Left lung (tissue), 10 donors: ENCODE results near the gene BCORL1. TPM values are rescaled to one million over a fixed set of nuclear protein-coding genes. Genes with fewer than 3 reads are reported as not detected.

ENCODE experiments used
- ATAC-seq: fragments of 200-7000 bp; cut with Tn5 transposase; one replicate; pipeline ENCODE4 v1.9.1; 2020; ENCODE audit warnings: moderate library complexity
- DNase-seq, 4 donors: peaks; one replicate each; pipeline ENCODE4 v3.0.0-alpha.2; 2013 to 2020
- H3K27ac ChIP-seq, 2 donors: fragments of 200-600 bp; sonication (generic) in 1 of 2; one replicate each; pipeline versions ENCODE4 v1.5.0 to v1.8.0; 2020 to 2021
- H3K27me3 ChIP-seq, 2 donors: fragments of 200-600 bp; sonication (generic) in 1 of 2; one replicate each; pipeline versions ENCODE4 v1.5.0 to v1.8.0; 2020 to 2021
- H3K36me3 ChIP-seq, 2 donors: fragments of 200-600 bp; sonication (generic) in 1 of 2; one replicate each; pipeline versions ENCODE4 v1.5.0 to v1.8.0; 2020 to 2021
- H3K4me1 ChIP-seq, 2 donors: fragments of 200-600 bp; one replicate each; pipeline ENCODE4 v1.8.0; 2021
- H3K4me3 ChIP-seq, 2 donors: fragments of 200-600 bp; sonication (generic) in 1 of 2; one replicate each; pipeline versions ENCODE4 v1.5.0 to v1.8.0; 2020 to 2021; ENCODE audit warnings: mild to moderate bottlenecking in 1 of 2
- H3K9me3 ChIP-seq, 2 donors: fragments of 200-600 bp; sonication (generic) in 1 of 2; one replicate each; pipeline versions ENCODE4 v1.5.0 to v1.8.0; 2020 to 2021
- intact Hi-C, 2 donors: fragments of 100-400 bp; cut with DNase I; formaldehyde crosslinking; loops; one replicate each; pipeline versions ENCODE4 v1.11.2 to v1.14.2; 2022
- polyA plus RNA-seq, 6 donors: library from polyadenylated mRNA; unstranded; fragments of 120-200 nt; gene quantifications; one replicate each; pipeline ENCODE4 v1.2.1, GENCODE V29; 2013; ENCODE audit not compliant: insufficient read length in 6 of 6
- total RNA-seq, 2 donors: library from RNA; stranded (reverse); fragmentation: NEBNext Ultra II Directional; extraction: Animal tissue kit (Norgen Biotek cat#: 25700); gene quantifications; one replicate each; pipeline ENCODE4 v1.2.1, GENCODE V29; 2021
- TF ChIP-seq, protein P1 (sequence below), 2 donors: fragments of 200-600 bp; sonication (generic) in 1 of 2; IDR thresholded peaks; one replicate each; pipeline versions ENCODE4 v1.5.0 to v1.8.0; 2021; ENCODE audit warnings: antibody characterized with exemption in 2 of 2
- donor health status: DM: no; HTN: yes; CAD: no.
- donor health status: DM: no; HTN: no; CAD: no.

Gene BCORL1
- total and polyA plus RNA-seq, 8 donors = 12.1 to 20.7 (median 18.8) TPM

DNA sequence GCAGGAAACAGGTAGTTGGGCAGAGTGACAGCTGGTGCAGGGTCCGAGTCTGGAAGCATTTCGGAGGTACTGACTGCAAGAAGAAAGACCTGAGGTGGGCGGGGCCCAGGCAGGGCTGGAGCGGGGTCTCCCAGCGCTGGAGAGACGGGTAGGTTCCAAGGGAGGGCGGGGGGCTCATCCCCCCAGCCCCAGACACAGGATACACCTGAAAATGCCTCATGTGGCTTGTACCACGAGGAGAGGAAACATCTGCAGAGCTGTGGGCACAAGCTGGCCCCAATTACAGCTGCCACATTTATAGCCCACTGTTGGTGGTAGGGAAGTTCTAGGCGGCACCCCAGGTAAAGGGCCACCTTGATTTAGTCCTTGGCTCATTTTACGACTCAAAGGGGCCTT lies 89.9 kb downstream of the BCORL1 start:
- Histone ChIP-seq H3K36me3 (peaks cover 0 to 71% of the 10 kb centered on the region in 2 donors), H3K4me1 (no peaks in the 10 kb centered on the region), H3K27ac (no peak overlapping the region), H3K4me3 (no peak overlapping the region), H3K9me3 (no peaks in the 10 kb centered on the region), H3K27me3 (no peaks in the 10 kb centered on the region)
- TF ChIP-seq, protein P1, sequence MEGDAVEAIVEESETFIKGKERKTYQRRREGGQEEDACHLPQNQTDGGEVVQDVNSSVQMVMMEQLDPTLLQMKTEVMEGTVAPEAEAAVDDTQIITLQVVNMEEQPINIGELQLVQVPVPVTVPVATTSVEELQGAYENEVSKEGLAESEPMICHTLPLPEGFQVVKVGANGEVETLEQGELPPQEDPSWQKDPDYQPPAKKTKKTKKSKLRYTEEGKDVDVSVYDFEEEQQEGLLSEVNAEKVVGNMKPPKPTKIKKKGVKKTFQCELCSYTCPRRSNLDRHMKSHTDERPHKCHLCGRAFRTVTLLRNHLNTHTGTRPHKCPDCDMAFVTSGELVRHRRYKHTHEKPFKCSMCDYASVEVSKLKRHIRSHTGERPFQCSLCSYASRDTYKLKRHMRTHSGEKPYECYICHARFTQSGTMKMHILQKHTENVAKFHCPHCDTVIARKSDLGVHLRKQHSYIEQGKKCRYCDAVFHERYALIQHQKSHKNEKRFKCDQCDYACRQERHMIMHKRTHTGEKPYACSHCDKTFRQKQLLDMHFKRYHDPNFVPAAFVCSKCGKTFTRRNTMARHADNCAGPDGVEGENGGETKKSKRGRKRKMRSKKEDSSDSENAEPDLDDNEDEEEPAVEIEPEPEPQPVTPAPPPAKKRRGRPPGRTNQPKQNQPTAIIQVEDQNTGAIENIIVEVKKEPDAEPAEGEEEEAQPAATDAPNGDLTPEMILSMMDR (IDR thresholded peaks at IDR 0.05) = no peak
- intact Hi-C loops = loop anchor here in 1 of 2 donors (10.0 kb wide), 1 partner anchor 102 kb away; the partner anchor contains the start of gene RAB33A
- DNase-seq (no peak), ATAC-seq (no peak)

DNA sequence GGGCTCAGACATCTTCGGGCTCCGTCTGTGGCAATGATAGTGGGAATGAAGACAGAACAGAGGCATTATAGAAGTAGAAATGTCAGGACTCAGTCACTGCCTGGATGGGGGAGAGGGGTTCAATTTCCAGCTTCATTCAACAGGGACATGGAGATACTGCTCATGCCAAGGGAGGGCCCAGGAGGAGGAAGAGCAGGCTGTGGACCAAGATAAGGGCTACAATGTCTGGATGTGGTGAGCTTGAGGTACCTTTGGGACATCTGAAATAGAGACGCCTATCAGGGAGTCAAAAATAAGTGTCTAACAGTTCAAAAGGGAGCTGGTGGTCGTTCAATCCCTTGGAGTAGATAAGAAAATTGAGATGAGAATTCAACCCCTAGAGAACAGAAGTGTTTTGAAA lies 93.3 kb downstream of the BCORL1 start:
- intact Hi-C loops = loop anchor here in 1 of 2 donors (10.0 kb wide), 1 partner anchor 99 kb away; the partner anchor contains the start of gene RAB33A
- no peak for ATAC-seq

DNA sequence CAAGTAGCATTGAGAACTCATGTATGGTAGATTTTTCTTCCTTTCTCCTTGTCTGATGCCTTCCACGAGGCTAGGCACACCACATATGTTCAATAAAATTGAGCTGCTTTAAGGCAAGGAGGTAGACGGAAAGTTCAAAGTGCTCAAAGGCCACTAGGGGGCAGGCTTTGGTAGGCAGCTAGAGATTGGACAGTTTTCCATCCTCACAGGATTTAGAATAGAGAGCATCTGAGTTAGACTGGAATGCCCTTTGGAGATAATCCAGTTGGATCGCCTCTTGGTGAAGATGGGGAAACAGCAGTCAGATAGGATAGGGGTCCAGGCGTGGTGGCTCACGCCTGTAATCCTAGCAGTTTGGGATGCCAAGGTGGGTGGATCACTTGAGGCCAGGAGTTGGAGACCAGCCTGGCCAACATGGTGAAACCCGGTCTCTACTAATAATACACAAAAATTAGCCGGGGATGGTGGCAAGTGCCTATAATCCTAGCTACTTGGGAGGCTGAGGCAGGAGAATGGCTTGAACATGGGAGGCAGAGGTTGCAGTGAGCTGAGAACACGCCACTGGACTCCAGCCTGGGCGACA lies 97.5 kb downstream of the BCORL1 start:
- Histone ChIP-seq H3K4me3 (no peak overlapping the region), H3K27me3 (no peaks in the 10 kb centered on the region), H3K4me1 (peaks cover 0 to 38% of the 10 kb centered on the region in 2 donors), H3K27ac (no peak overlapping the region), H3K9me3 (no peaks in the 10 kb centered on the region), H3K36me3 (no peaks in the 10 kb centered on the region)
- intact Hi-C loops = loop anchor here in 1 of 2 donors (10.0 kb wide), 1 partner anchor 95 kb away; the partner anchor contains the start of gene RAB33A
- TF ChIP-seq, protein P1 (IDR thresholded peaks at IDR 0.05) = peak; percentile 59 to 74
- DNase-seq (peak in 2 of 4 donors; percentile 35 to 65), ATAC-seq (peak; percentile 66)

More for the DNA sequence above, 93.3 kb downstream of the BCORL1 start:
- no peak for DNase-seq
- no peaks in the 10 kb centered on the region for H3K27me3 ChIP-seq
- H3K4me3 ChIP-seq = no peak overlapping the region
- no peaks in the 10 kb centered on the region for H3K9me3 ChIP-seq
- H3K27ac ChIP-seq = no peak overlapping the region
- H3K4me1 ChIP-seq = peaks cover 0 to 3% of the 10 kb centered on the region in 2 donors
- TF ChIP-seq, protein P1 (IDR thresholded peaks at IDR 0.05) = no peak
- peaks cover 0 to 37% of the 10 kb centered on the region in 2 donors for H3K36me3 ChIP-seq

DNA sequence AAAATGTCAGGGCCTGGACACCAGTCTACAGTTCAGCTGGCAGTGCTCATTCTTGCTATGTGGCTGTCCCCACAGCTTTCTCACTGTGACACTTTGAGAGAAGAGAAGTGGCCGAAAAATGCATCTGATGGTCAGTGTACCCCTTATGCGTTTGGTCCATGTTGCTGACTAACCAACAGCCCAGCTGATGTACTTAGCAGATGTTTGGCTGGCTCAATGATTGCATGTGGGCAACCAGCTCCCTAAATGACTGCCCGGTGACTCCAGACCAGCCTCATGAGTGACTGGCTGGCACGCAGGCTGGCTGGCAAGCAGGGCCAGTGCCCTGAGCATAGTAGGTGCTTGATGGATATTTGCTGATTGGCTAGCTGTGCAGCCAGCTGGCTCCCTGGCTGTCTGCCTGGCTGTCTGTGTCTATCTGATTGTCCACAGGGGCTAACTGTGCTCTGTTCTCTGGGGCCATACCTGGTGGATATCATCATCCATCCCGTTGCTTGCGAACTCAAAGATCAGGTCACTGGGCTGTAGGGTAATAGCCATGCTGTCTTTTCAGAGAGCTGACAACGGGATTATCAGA lies 98.4 kb downstream of the BCORL1 start:
- no peak for DNase-seq

More for the DNA sequence above, 98.4 kb downstream of the BCORL1 start:
- peak overlapping the region in 1 of 2 donors; percentile 72 for H3K27ac ChIP-seq
- no peaks in the 10 kb centered on the region for H3K9me3 ChIP-seq
- TF ChIP-seq, protein P1 (IDR thresholded peaks at IDR 0.05) = no peak
- no peak for ATAC-seq
- no peaks in the 10 kb centered on the region for H3K27me3 ChIP-seq
- no peak overlapping the region for H3K4me3 ChIP-seq
- intact Hi-C loops = no loop called here
- peaks cover 0 to 48% of the 10 kb centered on the region in 2 donors for H3K4me1 ChIP-seq
- no peaks in the 10 kb centered on the region for H3K36me3 ChIP-seq
